ENCODE data around the gene RIMS1. TPM values are rescaled to one million over a fixed set of nuclear protein-coding genes. Genes with fewer than 3 reads are reported as not detected.

The RIMS1 gene
- total and polyA plus RNA-seq, 2 of the 13 experiments (the other 11 are each of a cell fraction or from before 2014, with no cell fraction given): not detected

DNA sequence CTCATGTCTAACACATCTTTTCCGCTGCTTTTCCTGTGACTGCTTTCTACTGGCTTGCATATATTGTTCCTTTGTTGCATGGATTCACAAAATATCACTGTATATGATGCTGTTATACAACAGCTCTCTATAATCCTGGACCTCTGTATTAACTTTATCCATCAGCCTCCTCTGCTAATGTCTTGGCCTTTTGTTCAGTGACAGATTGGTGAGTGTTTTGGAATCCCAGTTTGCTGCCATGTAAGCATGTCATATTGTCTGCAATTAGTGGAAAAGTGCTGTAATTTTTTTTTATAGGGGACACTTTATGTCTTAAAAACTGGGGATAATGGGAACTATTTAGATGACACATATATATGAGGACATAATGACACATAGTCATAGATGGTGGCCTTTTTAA, 3.0 kb downstream of the RIMS1 start:
- no peaks in the 10 kb centered on the region for H3K79me2 ChIP-seq (ENCODE audit: insufficient read depth, low read length)
- TF ChIP-seq NAIF1 (CRISPR knock-in tag; IDR thresholded peaks at IDR 0.05; ENCODE audit: borderline replicate concordance) (no peak), ZNF124 (CRISPR knock-in tag; IDR thresholded peaks at IDR 0.05) (no peak), PHB2 (IDR thresholded peaks at IDR 0.05; ENCODE audit: partially characterized antibody) (no peak), ZNF766 (CRISPR knock-in tag; IDR thresholded peaks at IDR 0.05; ENCODE audit: borderline replicate concordance) (no peak), ZNF879 (CRISPR knock-in tag; IDR thresholded peaks at IDR 0.05) (no peak), ZNF782 (CRISPR knock-in tag; IDR thresholded peaks at IDR 0.05; ENCODE audit: borderline replicate concordance) (no peak), ZNF382 (CRISPR knock-in tag; IDR thresholded peaks at IDR 0.05; ENCODE audit: borderline replicate concordance) (no peak), TEAD3 (CRISPR knock-in tag; optimal IDR thresholded peaks at IDR 0.05; ENCODE audit: borderline replicate concordance) (no peak)
- ChIA-PET CTCF (ENCODE audit: low intra/inter-chr PET ratio, low total read pairs) (no interaction called here), POLR2A (no interaction called here)
- BruUV-seq (replicated peaks): no TSS peak
- no peak overlapping the region for H3K4me3 ChIP-seq (replicated peaks in 1 of 3; ENCODE audit: insufficient read depth in 1 of 3, low read depth in 2 of 3, low read length in 3 of 3)
- no peak overlapping the region for H2AFZ ChIP-seq (ENCODE audit: low read length)
- H4K20me1 ChIP-seq (ENCODE audit: insufficient read depth, low read length): no peaks in the 10 kb centered on the region
- ATAC-seq: no peak
- WGBS (ENCODE audit: low lambda C conversion rate): 0% methylated on average over 1 of the region's 1 CpG
- no peak for DNase-seq (ENCODE audit: low spot score)
- H3K4me2 ChIP-seq (ENCODE audit: low read depth, low read length): no peak overlapping the region
- peaks cover 0 to 17% of the 10 kb centered on the region in 2 experiments; a peak in 2 of 5 replicates for H3K27me3 ChIP-seq (ENCODE audit: control insufficient read depth in 1 of 2, insufficient read depth in 2 of 2, low read length in 2 of 2)
- H3K4me1 ChIP-seq (ENCODE audit: insufficient read depth, low read length): no peaks in the 10 kb centered on the region
- H3K27ac ChIP-seq (ENCODE audit: extremely low read length, insufficient read depth, low read length): no peak overlapping the region
- H3K9me3 ChIP-seq (ENCODE audit: low read length): no peaks in the 10 kb centered on the region
- in situ Hi-C loops (cut with HindIII; ENCODE audit: extremely low pct_ligation_motif_present, low pct_unique_long_range_greater_than_20kb) (no loop called here), intact Hi-C loops (cut with micrococcal nuclease; ENCODE audit: unreplicated experiment) (no loop called here)
- no peak for FAIRE-seq
- H3K36me3 ChIP-seq (replicated peaks in 1 of 2; ENCODE audit: control insufficient read depth in 1 of 2, insufficient read depth in 2 of 2, low read length in 2 of 2): no peaks in the 10 kb centered on the region
- H3K9ac ChIP-seq (ENCODE audit: insufficient read depth, low read depth, low read length): no peak overlapping the region

DNA sequence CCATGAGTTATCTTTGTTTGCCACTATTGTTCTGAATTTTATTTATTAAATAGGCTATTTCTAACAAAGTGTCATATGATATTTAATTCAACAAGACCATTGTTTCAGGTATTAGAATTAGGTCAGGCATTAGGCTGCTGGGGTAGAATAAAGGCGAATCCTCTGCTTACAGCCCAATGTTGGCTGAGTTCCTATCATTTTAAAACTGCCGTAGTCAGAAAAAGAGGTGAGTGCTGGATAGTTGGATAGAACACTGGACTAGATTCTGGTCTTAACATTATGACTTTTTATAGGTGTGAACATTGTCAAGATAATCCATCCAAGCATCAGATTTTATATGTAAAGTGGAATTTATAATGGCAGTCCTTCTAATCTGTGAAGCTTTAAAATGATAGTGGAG, 6.3 kb downstream of the RIMS1 start:
- Histone ChIP-seq H3K27ac (ENCODE audit: extremely low read length, insufficient read depth, low read length) (no peak overlapping the region), H3K4me2 (ENCODE audit: low read depth, low read length) (no peak overlapping the region), H3K4me3 (replicated peaks in 1 of 3; ENCODE audit: insufficient read depth in 1 of 3, low read depth in 2 of 3, low read length in 3 of 3) (no peak overlapping the region), H3K9ac (ENCODE audit: insufficient read depth, low read depth, low read length) (no peak overlapping the region), H3K9me3 (ENCODE audit: low read length) (no peaks in the 10 kb centered on the region), H4K20me1 (ENCODE audit: insufficient read depth, low read length) (no peaks in the 10 kb centered on the region), H3K36me3 (replicated peaks in 1 of 2; ENCODE audit: control insufficient read depth in 1 of 2, insufficient read depth in 2 of 2, low read length in 2 of 2) (no peaks in the 10 kb centered on the region), H3K27me3 (ENCODE audit: control insufficient read depth in 1 of 2, insufficient read depth in 2 of 2, low read length in 2 of 2) (peaks cover 0 to 8% of the 10 kb centered on the region in 2 experiments; a peak in 2 of 5 replicates), H2AFZ (ENCODE audit: low read length) (no peak overlapping the region), H3K79me2 (ENCODE audit: insufficient read depth, low read length) (no peaks in the 10 kb centered on the region), H3K4me1 (ENCODE audit: insufficient read depth, low read length) (no peaks in the 10 kb centered on the region)
- CTCF ChIA-PET (ENCODE audit: low intra/inter-chr PET ratio, low total read pairs): no interaction called here
- FAIRE-seq (no peak), ATAC-seq (no peak), DNase-seq (ENCODE audit: low spot score) (no peak)
- in situ Hi-C loops (cut with HindIII; ENCODE audit: extremely low pct_ligation_motif_present, low pct_unique_long_range_greater_than_20kb): no loop called here
- POLR2A ChIA-PET: no interaction called here
- no TSS peak for BruUV-seq (replicated peaks)
- intact Hi-C loops (cut with micrococcal nuclease; ENCODE audit: unreplicated experiment): no loop called here
- TF ChIP-seq STAT5B (CRISPR knock-in tag; IDR thresholded peaks at IDR 0.05) (no peak), ZNF598 (CRISPR knock-in tag; IDR thresholded peaks at IDR 0.05; ENCODE audit: borderline replicate concordance) (no peak), ZNF768 (CRISPR knock-in tag; IDR thresholded peaks at IDR 0.05) (no peak), NPAS2 (CRISPR knock-in tag; IDR thresholded peaks at IDR 0.05; ENCODE audit: borderline replicate concordance) (no peak), MTA1 (CRISPR knock-in tag; IDR thresholded peaks at IDR 0.05; ENCODE audit: borderline replicate concordance) (no peak), KLF9 (CRISPR knock-in tag; IDR thresholded peaks at IDR 0.05; ENCODE audit: low read depth) (no peak), U2AF2 (IDR thresholded peaks at IDR 0.05; ENCODE audit: low read depth, low read length) (no peak), SAP130 (CRISPR knock-in tag; IDR thresholded peaks at IDR 0.05; ENCODE audit: low read depth) (no peak), MXD3 (CRISPR knock-in tag; IDR thresholded peaks at IDR 0.05) (no peak), HDAC6 (IDR thresholded peaks at IDR 0.05; ENCODE audit: low read depth, low read length) (no peak), GATAD1 (CRISPR knock-in tag; IDR thresholded peaks at IDR 0.05) (no peak)
- TF ChIP-seq, protein P1, sequence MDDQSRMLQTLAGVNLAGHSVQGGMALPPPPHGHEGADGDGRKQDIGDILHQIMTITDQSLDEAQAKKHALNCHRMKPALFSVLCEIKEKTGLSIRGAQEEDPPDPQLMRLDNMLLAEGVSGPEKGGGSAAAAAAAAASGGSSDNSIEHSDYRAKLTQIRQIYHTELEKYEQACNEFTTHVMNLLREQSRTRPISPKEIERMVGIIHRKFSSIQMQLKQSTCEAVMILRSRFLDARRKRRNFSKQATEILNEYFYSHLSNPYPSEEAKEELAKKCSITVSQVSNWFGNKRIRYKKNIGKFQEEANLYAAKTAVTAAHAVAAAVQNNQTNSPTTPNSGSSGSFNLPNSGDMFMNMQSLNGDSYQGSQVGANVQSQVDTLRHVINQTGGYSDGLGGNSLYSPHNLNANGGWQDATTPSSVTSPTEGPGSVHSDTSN (CRISPR knock-in tag; IDR thresholded peaks at IDR 0.05; ENCODE audit: borderline replicate concordance): no peak
- 3% methylated on average over 2 of the region's 2 CpGs for whole genome bisulfite sequencing (ENCODE audit: low lambda C conversion rate)

All from HepG2 (cell line).